H1 (cell line): Measurements from ENCODE around the gene CALML5. TPM values are rescaled to one million over a fixed set of nuclear protein-coding genes. Genes with fewer than 3 reads are reported as not detected.

Experiments used
- CTCF ChIA-PET: fragments of 300-600 bp; sonication (Branson Sonifier 250); formaldehyde crosslinking; loops from one replicate; lab custom pipeline; 2021; ENCODE audit not compliant: partially characterized antibody; lab: Charles Lee
- POLR2A ChIA-PET: fragments of 300-600 bp; sonication (Branson Sonifier 250); formaldehyde crosslinking; loops from one replicate; lab custom pipeline; 2021; ENCODE audit warnings: inconsistent platforms; ENCODE audit not compliant: partially characterized antibody; lab: Charles Lee
- DNase-seq, 2 experiments: peaks; one replicate each; pipeline versions ENCODE4 v3.0.0 to v3.0.0-alpha.2; 2010 to 2022; ENCODE audit warnings: low spot score in 2 of 2, low read depth in 1 of 2, mixed read lengths in 1 of 2
- FAIRE-seq: peaks from 2 replicates; lab custom pipeline; 2011; peaks lifted over from hg19 to GRCh38; lab: Jason Lieb, UNC
- H2AFZ ChIP-seq: 2 replicates; pipeline ENCODE4 v1.8.1; 2012; ENCODE audit warnings: low read length, inconsistent platforms
- H2AK5ac ChIP-seq: 2 replicates; pipeline ENCODE4 v1.6.1; 2013; ENCODE audit warnings: low read depth, low read length
- H2BK120ac ChIP-seq: replicated peaks from 2 replicates; pipeline ENCODE3; 2013; ENCODE audit warnings: low read depth, low read length, inconsistent platforms
- H2BK12ac ChIP-seq: 2 replicates; pipeline ENCODE4 v1.6.1; 2013; ENCODE audit warnings: low read depth, low read length
- H2BK15ac ChIP-seq: 2 replicates; pipeline ENCODE4 v1.6.1; 2013; ENCODE audit warnings: low read length
- H2BK20ac ChIP-seq: 2 replicates; pipeline ENCODE4 v1.6.1; 2013; ENCODE audit warnings: low read length
- H2BK5ac ChIP-seq: 2 replicates; pipeline ENCODE4 v1.6.1; 2013; ENCODE audit warnings: low read depth, low read length
- H3K14ac ChIP-seq: 2 replicates; pipeline ENCODE4 v1.6.1; 2013; ENCODE audit warnings: inconsistent platforms; ENCODE audit not compliant: insufficient read length
- H3K18ac ChIP-seq: 2 replicates; pipeline ENCODE4 v1.6.1; 2013; ENCODE audit warnings: low read length; ENCODE audit errors: extremely low read depth
- H3K23ac ChIP-seq: 2 replicates; pipeline ENCODE4 v1.6.1; 2013; ENCODE audit warnings: inconsistent platforms; ENCODE audit not compliant: insufficient read length
- H3K23me2 ChIP-seq: 2 replicates; pipeline ENCODE4 v1.6.1; 2013; ENCODE audit warnings: low read depth, low read length
- H3K27ac ChIP-seq: 2 replicates; pipeline ENCODE4 v1.6.1; 2011; ENCODE audit warnings: low read depth, low read length, inconsistent platforms
- H3K27me3 ChIP-seq, 4 experiments: replicated peaks in 1 of 4; 1 replicate in 1 of 4; 2 replicates in 3 of 4; pipeline versions ENCODE4 v1.6.1 to v1.8.1; 2011 to 2013; ENCODE audit warnings: low read length in 3 of 4, mild to moderate bottlenecking in 3 of 4, inconsistent platforms in 2 of 4, mixed read lengths in 2 of 4, moderate library complexity in 1 of 4; ENCODE audit not compliant: control insufficient read depth in 3 of 4, insufficient read depth in 3 of 4; ENCODE audit errors: extremely low read depth in 1 of 4
- H3K36me3 ChIP-seq, 4 experiments: 2 replicates each; pipeline versions ENCODE4 v1.6.1 to v1.8.1; 2011 to 2013; ENCODE audit warnings: mild to moderate bottlenecking in 4 of 4, low read length in 3 of 4, moderate library complexity in 2 of 4, control low read depth in 1 of 4, inconsistent platforms in 1 of 4; ENCODE audit not compliant: insufficient read depth in 4 of 4, control insufficient read depth in 2 of 4
- H3K4ac ChIP-seq: replicated peaks from 2 replicates; pipeline ENCODE3; 2013; ENCODE audit warnings: low read length, low read depth, mixed read lengths, inconsistent platforms; ENCODE audit not compliant: insufficient read length
- H3K4me1 ChIP-seq, 4 experiments: replicated peaks in 1 of 4; 1 replicate in 1 of 4; 2 replicates in 3 of 4; pipeline versions ENCODE4 v1.6.1 to v1.8.1; 2011 to 2013; ENCODE audit warnings: low read length in 3 of 4, inconsistent platforms in 2 of 4, mixed read lengths in 1 of 4; ENCODE audit not compliant: insufficient read depth in 4 of 4, control insufficient read depth in 3 of 4
- H3K4me2 ChIP-seq, 2 experiments: 2 replicates each; pipeline versions ENCODE4 v1.6.1 to v1.8.1; 2011 to 2013; ENCODE audit warnings: low read depth in 2 of 2, low read length in 2 of 2, control low read depth in 1 of 2, inconsistent platforms in 1 of 2, mild to moderate bottlenecking in 1 of 2; ENCODE audit not compliant: insufficient read depth in 1 of 2
- H3K4me3 ChIP-seq, 4 experiments: fragments of 200-600, 300-600 bp in 1 of 4; sonication (generic), shearing (Covaris generic), sonication (Bioruptor Twin) in 1 of 4; 2 replicates each; pipeline versions ENCODE4 v1.5.1 to v1.8.1; 2011 to 2016; ENCODE audit warnings: low read length in 4 of 4, low read depth in 3 of 4, control low read depth in 2 of 4, inconsistent platforms in 2 of 4, mild to moderate bottlenecking in 2 of 4, mixed read lengths in 1 of 4, moderate library complexity in 1 of 4; ENCODE audit not compliant: insufficient read depth in 2 of 4; ENCODE audit errors: extremely low read depth in 1 of 4
- H3K56ac ChIP-seq: replicated peaks from 2 replicates; pipeline ENCODE3; 2013; ENCODE audit warnings: low read depth, mild to moderate bottlenecking, mixed read lengths, low read length, inconsistent platforms; ENCODE audit not compliant: insufficient read length
- H3K79me1 ChIP-seq: 2 replicates; pipeline ENCODE4 v1.6.1; 2013; ENCODE audit warnings: low read depth, low read length, control low read depth
- H3K79me2 ChIP-seq, 2 experiments: 2 replicates each; pipeline versions ENCODE4 v1.6.1 to v1.8.1; 2012 to 2013; ENCODE audit warnings: low read length in 2 of 2, mild to moderate bottlenecking in 2 of 2, inconsistent platforms in 1 of 2; ENCODE audit not compliant: insufficient read depth in 2 of 2, control insufficient read depth in 1 of 2
- H3K9ac ChIP-seq, 4 experiments: replicated peaks in 1 of 4; 1 replicate in 1 of 4; 2 replicates in 3 of 4; pipeline versions ENCODE4 v1.6.1 to v1.8.1; 2011 to 2013; ENCODE audit warnings: low read depth in 3 of 4, low read length in 3 of 4, control low read depth in 2 of 4, mild to moderate bottlenecking in 2 of 4, moderate library complexity in 2 of 4, inconsistent platforms in 1 of 4; ENCODE audit errors: extremely low read depth in 1 of 4
- H3K9me3 ChIP-seq, 2 experiments: 2 replicates each; pipeline versions ENCODE4 v1.6.1 to v1.8.1; 2012 to 2013; ENCODE audit warnings: mild to moderate bottlenecking in 2 of 2, moderate library complexity in 2 of 2, control low read depth in 1 of 2, inconsistent platforms in 1 of 2, low read depth in 1 of 2, low read length in 1 of 2, mixed read lengths in 1 of 2; ENCODE audit not compliant: insufficient read depth in 2 of 2
- H4K20me1 ChIP-seq, 2 experiments: replicated peaks in 1 of 2; 2 replicates each; pipeline versions ENCODE3 to v1.8.1; 2011 to 2013; ENCODE audit warnings: inconsistent platforms in 2 of 2, low read length in 2 of 2, mild to moderate bottlenecking in 1 of 2; ENCODE audit not compliant: insufficient read depth in 2 of 2, control insufficient read depth in 1 of 2
- H4K5ac ChIP-seq: 2 replicates; pipeline ENCODE4 v1.6.1; 2013; ENCODE audit warnings: low read length, low read depth, mixed read lengths, inconsistent platforms; ENCODE audit not compliant: insufficient read length
- H4K8ac ChIP-seq: 2 replicates; pipeline ENCODE4 v1.8.0; 2013; ENCODE audit warnings: mild to moderate bottlenecking, moderate library complexity, low read length, inconsistent platforms; ENCODE audit not compliant: insufficient read depth; ENCODE audit errors: extremely low read depth
- H4K91ac ChIP-seq: replicated peaks from 2 replicates; pipeline ENCODE3; 2013; ENCODE audit warnings: low read length, mixed read lengths, inconsistent platforms; ENCODE audit not compliant: insufficient read length
- CBX5 ChIP-seq: fragments of 300-800, 300-1000 bp; sonication (generic); IDR thresholded peaks from 2 replicates; pipeline ENCODE4 v1.7.1; 2016; ENCODE audit warnings: antibody characterized with exemption, low read length, low read depth
- CHD2 ChIP-seq: IDR thresholded peaks from 2 replicates; pipeline ENCODE4 v1.6.1; 2012; ENCODE audit warnings: low read length, improper control_type of control experiment
- E2F6 ChIP-seq: IDR thresholded peaks from 2 replicates; pipeline ENCODE4 v1.6.1; 2012; ENCODE audit warnings: inconsistent platforms
- EZH2 ChIP-seq: fragments of 200-600 bp; sonication (generic); IDR thresholded peaks from 2 replicates; pipeline ENCODE4 v1.7.1; 2012; ENCODE audit warnings: low read depth, mild to moderate bottlenecking, moderate library complexity, low read length, inconsistent platforms; ENCODE audit not compliant: severe bottlenecking
- JUND ChIP-seq: IDR thresholded peaks from 2 replicates; pipeline ENCODE4 v1.6.1; 2011; ENCODE audit warnings: mild to moderate bottlenecking, improper control_type of control experiment, low read length
- PHF8 ChIP-seq: fragments of 200-600 bp; sonication (generic); conservative IDR thresholded peaks from 2 replicates; pipeline ENCODE4 v1.7.1; 2012; ENCODE audit warnings: low read depth, mild to moderate bottlenecking, inconsistent platforms, low read length, moderate library complexity
- RBBP5 ChIP-seq: IDR thresholded peaks from 2 replicates; pipeline ENCODE4 v1.7.1; 2012; ENCODE audit warnings: low read depth, mild to moderate bottlenecking, inconsistent platforms, low read length, moderate library complexity, borderline replicate concordance
- SIRT6 ChIP-seq: IDR thresholded peaks from one replicate; pipeline ENCODE4 v1.7.1; 2012; ENCODE audit warnings: low read length, inconsistent platforms
- SRF ChIP-seq: IDR thresholded peaks from 2 replicates; pipeline ENCODE4 v1.6.1; 2011; ENCODE audit warnings: mild to moderate bottlenecking, low read depth, low read length, moderate library complexity
- TEAD4 ChIP-seq: IDR thresholded peaks from 2 replicates; pipeline ENCODE4 v1.6.1; 2012; ENCODE audit warnings: low read depth, low read length, inconsistent platforms, mixed read lengths
- USF2 ChIP-seq: IDR thresholded peaks from 2 replicates; pipeline ENCODE4 v1.6.1; 2011; ENCODE audit warnings: low read length, improper control_type of control experiment
- YY1 ChIP-seq: IDR thresholded peaks from 2 replicates; pipeline ENCODE4 v1.6.1; 2011; ENCODE audit warnings: low read depth, mild to moderate bottlenecking, low read length
- WGBS, 2 experiments: shearing (Covaris generic) in 1 of 2; methylation state at CpG; one replicate each; pipeline versions ENCODE4 v1.1.6 to v1.1.7; 2013 to 2015; ENCODE audit warnings: low lambda C conversion rate in 2 of 2, mixed read lengths in 2 of 2, inconsistent platforms in 1 of 2, low coverage in 1 of 2, missing lambda C conversion rate in 1 of 2; ENCODE audit not compliant: insufficient replicate concordance in 2 of 2, insufficient coverage in 1 of 2, insufficient read length in 1 of 2; ENCODE audit errors: extremely low coverage in 1 of 2, missing lambda C conversion rate in 1 of 2; 5-methylcytosine and 5-hydroxymethylcytosine counted together
- polyA plus RNA-seq, 7 experiments: library from polyadenylated mRNA; depleted of rRNA in 3 of 7; stranded (reverse) in 5 of 7; unstranded in 2 of 7; fragments of >200 nt in 5 of 7; fragments of 200-250 nt in 2 of 7; gene quantifications; 1 replicate in 5 of 7; 2 replicates in 1 of 7; 4 replicates in 1 of 7; pipeline versions ENCODE4 v1.2.1 to v1.2.3, GENCODE V29; 2011 to 2013; ENCODE audit warnings: missing spikeins in 2 of 7, mixed read lengths in 2 of 7
- total RNA-seq: library from RNA; stranded (reverse); fragmentation: NEBNext Ultra II Directional; extraction: Animal tissue kit (Norgen Biotek cat#: 25700); gene quantifications from 2 replicates; pipeline ENCODE4 v1.2.1, GENCODE V29; 2021

CALML5 gene
- total and polyA plus RNA-seq, 2 of the 8 experiments (the other 6 are each of a cell fraction or from before 2014, with no cell fraction given) = not detected

- Histone ChIP-seq H3K9ac (no peak overlapping the region), H4K8ac (no peak overlapping the region), H3K27me3 (no peaks in the 10 kb centered on the region), H4K5ac (no peak overlapping the region), H3K4me1 (peaks cover 0 to 3% (median 0%) of the 10 kb centered on the region in 4 experiments; a peak in 1 of 7 replicates), H3K18ac (no peak overlapping the region), H3K79me1 (no peaks in the 10 kb centered on the region), H2BK12ac (no peak overlapping the region), H2BK5ac (no peak overlapping the region), H2BK20ac (no peak overlapping the region), H3K4me2 (no peak overlapping the region), H3K23me2 (no peaks in the 10 kb centered on the region), H2BK15ac (no peak overlapping the region), H2AK5ac (no peak overlapping the region), H3K9me3 (no peaks in the 10 kb centered on the region), H3K36me3 (no peaks in the 10 kb centered on the region), H2AFZ (no peak overlapping the region), H3K79me2 (no peaks in the 10 kb centered on the region), H3K14ac (no peak overlapping the region), H3K27ac (no peak overlapping the region), H3K23ac (no peak overlapping the region), H2BK120ac (no peak overlapping the region), H4K20me1 (no peaks in the 10 kb centered on the region), H3K56ac (no peak overlapping the region), H4K91ac (no peak overlapping the region), H3K4ac (no peak overlapping the region), H3K4me3 (no peak overlapping the region)
- no peak for DNase-seq
- POLR2A ChIA-PET = interaction anchor here (1.5 kb wide), 1 partner anchor 8 kb away, joined by 3 read pairs; no protein-coding TSS in a partner anchor
- CTCF ChIA-PET = interaction anchor here (1.7 to 2.3 kb wide), 2 partner anchors 10 to 11 kb away, joined by 3 to 7 read pairs; partner anchors contain the start of gene CALML3
- FAIRE-seq = no peak
- WGBS, 2 experiments = 87% methylated on average over 16 of the region's 16 CpGs; no CpG with 5 or more reads in 1 of the 2 experiments
- TF ChIP-seq YY1 (no peak), RBBP5 (no peak), SRF (no peak), E2F6 (no peak), PHF8 (no peak), CBX5 (no peak), JUND (no peak), USF2 (no peak), CHD2 (no peak), SIRT6 (no peak), TEAD4 (no peak), EZH2 (no peak)
Measured at GRCh38 chr10:5514226-5514850, 15.0 kb upstream of the CALML5 start.
